DND-41 (cell line): ENCODE results near the gene COMMD10.

Experiments
- ATAC-seq: fragments of 200-7000 bp; cut with Tn5 transposase; 3 replicates; pipeline ENCODE4 v1.9.1; 2021; ENCODE audit warnings: low read depth; ENCODE audit not compliant: insufficient read depth
- DNase-seq: peaks from one replicate; pipeline ENCODE4 v3.0.0-alpha.2; 2020
- H2AFZ ChIP-seq: 2 replicates; pipeline ENCODE4 v1.6.0; 2012; ENCODE audit warnings: low read depth, low read length
- H3K27ac ChIP-seq: 2 replicates; pipeline ENCODE4 v1.5.1; 2012; ENCODE audit warnings: low read length, inconsistent platforms
- H3K27me3 ChIP-seq: fragments of 200-600 bp; sonication (generic); 2 replicates; pipeline ENCODE4 v1.6.0; 2012; ENCODE audit warnings: low read length, mild to moderate bottlenecking, inconsistent platforms; ENCODE audit not compliant: insufficient read depth, poor library complexity
- H3K36me3 ChIP-seq: 2 replicates; pipeline ENCODE4 v1.5.1; 2012; ENCODE audit warnings: low read length, inconsistent platforms; ENCODE audit not compliant: insufficient read depth
- H3K4me1 ChIP-seq: 2 replicates; pipeline ENCODE4 v1.5.1; 2012; ENCODE audit warnings: mild to moderate bottlenecking, low read length; ENCODE audit not compliant: insufficient read depth
- H3K4me2 ChIP-seq: 2 replicates; pipeline ENCODE4 v1.6.0; 2012; ENCODE audit warnings: mild to moderate bottlenecking, moderate library complexity, low read length, inconsistent platforms; ENCODE audit not compliant: insufficient read depth
- H3K4me3 ChIP-seq, 2 experiments: fragments of 200-600 bp in 1 of 2; shearing (Covaris generic) in 1 of 2; 2 replicates each; pipeline ENCODE4 v1.5.1; 2012 to 2016; ENCODE audit warnings: inconsistent platforms in 2 of 2, low read length in 2 of 2, mild to moderate bottlenecking in 2 of 2, low read depth in 1 of 2, moderate library complexity in 1 of 2
- H3K79me2 ChIP-seq: 2 replicates; pipeline ENCODE4 v1.6.0; 2012; ENCODE audit warnings: low read length, inconsistent platforms; ENCODE audit not compliant: insufficient read depth
- H3K9ac ChIP-seq: 2 replicates; pipeline ENCODE4 v1.6.0; 2012; ENCODE audit warnings: low read depth, mild to moderate bottlenecking, inconsistent platforms, low read length, moderate library complexity
- H3K9me3 ChIP-seq: 2 replicates; pipeline ENCODE4 v1.5.1; 2012; ENCODE audit warnings: low read length, moderate library complexity, mild to moderate bottlenecking, inconsistent platforms; ENCODE audit not compliant: insufficient read depth, severe bottlenecking
- H4K20me1 ChIP-seq: 2 replicates; pipeline ENCODE4 v1.6.0; 2012; ENCODE audit warnings: low read length; ENCODE audit not compliant: insufficient read depth
- EZH2 ChIP-seq: IDR thresholded peaks from 3 replicates; pipeline ENCODE4 v1.6.1; 2012; ENCODE audit warnings: borderline replicate concordance, low read depth, mild to moderate bottlenecking, moderate library complexity, low read length, inconsistent platforms; ENCODE audit not compliant: severe bottlenecking
- TF ChIP-seq, protein P1 (sequence below): IDR thresholded peaks from 2 replicates; pipeline ENCODE4 v1.5.1; 2012; ENCODE audit warnings: borderline replicate concordance, low read length, moderate library complexity, mild to moderate bottlenecking; ENCODE audit not compliant: poor library complexity, severe bottlenecking; ENCODE audit errors: extremely low read depth

The COMMD10 gene

DNA sequence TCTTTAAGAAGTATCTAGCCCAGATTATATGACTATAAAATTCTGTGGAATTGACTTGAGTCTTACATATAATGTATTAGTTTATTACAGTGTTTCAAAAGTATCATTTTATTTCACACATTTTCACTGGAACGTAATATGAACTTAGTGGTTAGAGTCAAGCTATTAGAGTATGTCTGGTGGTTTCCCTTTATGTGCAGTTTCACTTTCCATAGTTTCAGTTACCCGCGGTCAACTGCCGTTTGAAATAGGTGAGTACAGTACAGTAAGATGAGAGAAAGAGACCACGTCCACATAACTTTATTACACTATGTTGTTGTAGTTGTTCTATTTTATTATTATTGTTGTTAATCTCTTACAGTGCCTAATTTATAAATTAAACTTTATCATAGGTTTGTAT is 50.5 kb downstream of the COMMD10 start:
- Histone ChIP-seq H3K27ac (peak overlapping the region; percentile 59; the same call in 1 of the 2 replicates), H3K79me2 (no peaks in the 10 kb centered on the region), H3K27me3 (no peaks in the 10 kb centered on the region), H3K4me2 (peak overlapping the region; percentile 6; the same call in 1 of the 2 replicates), H3K4me1 (peaks cover 10% of the 10 kb centered on the region; the same call in 1 of the 2 replicates), H3K4me3 (no peak overlapping the region), H3K36me3 (no peaks in the 10 kb centered on the region), H2AFZ (no peak overlapping the region), H4K20me1 (no peaks in the 10 kb centered on the region), H3K9me3 (no peaks in the 10 kb centered on the region), H3K9ac (no peak overlapping the region)
- ATAC-seq = peak; percentile 97
- TF ChIP-seq, protein P1, sequence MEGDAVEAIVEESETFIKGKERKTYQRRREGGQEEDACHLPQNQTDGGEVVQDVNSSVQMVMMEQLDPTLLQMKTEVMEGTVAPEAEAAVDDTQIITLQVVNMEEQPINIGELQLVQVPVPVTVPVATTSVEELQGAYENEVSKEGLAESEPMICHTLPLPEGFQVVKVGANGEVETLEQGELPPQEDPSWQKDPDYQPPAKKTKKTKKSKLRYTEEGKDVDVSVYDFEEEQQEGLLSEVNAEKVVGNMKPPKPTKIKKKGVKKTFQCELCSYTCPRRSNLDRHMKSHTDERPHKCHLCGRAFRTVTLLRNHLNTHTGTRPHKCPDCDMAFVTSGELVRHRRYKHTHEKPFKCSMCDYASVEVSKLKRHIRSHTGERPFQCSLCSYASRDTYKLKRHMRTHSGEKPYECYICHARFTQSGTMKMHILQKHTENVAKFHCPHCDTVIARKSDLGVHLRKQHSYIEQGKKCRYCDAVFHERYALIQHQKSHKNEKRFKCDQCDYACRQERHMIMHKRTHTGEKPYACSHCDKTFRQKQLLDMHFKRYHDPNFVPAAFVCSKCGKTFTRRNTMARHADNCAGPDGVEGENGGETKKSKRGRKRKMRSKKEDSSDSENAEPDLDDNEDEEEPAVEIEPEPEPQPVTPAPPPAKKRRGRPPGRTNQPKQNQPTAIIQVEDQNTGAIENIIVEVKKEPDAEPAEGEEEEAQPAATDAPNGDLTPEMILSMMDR = no peak
- TF ChIP-seq EZH2 = no peak
- peak; percentile 70 for DNase-seq

DNA sequence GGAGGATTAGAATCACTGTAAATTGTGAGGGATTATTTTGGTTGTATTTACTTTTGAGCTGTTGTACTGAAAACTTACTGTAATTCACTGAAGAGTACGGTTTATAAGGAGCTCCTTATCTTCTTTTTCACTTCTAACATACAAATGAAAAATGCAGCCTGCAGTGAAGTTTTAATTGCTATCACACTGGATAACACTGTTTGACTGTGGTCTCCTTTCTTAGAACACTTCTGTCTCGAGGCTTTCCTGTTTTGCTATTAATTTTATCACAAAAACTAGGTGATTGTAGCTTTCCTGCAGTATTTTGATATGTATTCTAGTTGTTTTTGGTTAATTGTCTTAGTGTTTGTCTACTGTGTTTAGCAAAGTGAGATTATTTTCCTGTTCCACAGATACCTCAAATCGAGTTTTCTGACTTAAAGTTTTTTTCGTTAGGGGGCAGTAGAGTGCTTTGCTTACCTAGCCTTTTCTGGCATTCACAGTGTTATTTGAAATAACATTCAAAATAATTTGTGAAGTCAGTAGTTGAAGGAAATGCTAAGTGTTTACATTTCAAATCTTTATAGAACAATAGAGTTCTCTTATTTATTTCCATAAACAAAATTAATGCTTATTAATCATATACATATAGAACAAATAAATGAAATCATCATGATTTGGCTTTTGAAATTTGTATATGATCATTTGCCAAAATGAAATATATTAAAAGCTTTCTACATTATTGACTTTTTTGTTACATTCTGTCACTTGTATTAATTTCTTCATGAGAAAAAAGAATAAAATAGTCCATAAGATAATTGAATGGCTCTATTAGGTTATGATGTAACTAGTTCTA is 52.9 kb downstream of the COMMD10 start:
- DNase-seq = no peak
- Histone ChIP-seq H2AFZ (no peak overlapping the region), H3K27ac (0 out of 2 replicates have a peak overlapping the region, but pooled peaks have one; percentile 7), H3K4me3 (no peak overlapping the region), H3K9ac (no peak overlapping the region), H3K4me1 (peaks cover 10% of the 10 kb centered on the region; the same call in 1 of the 2 replicates), H3K27me3 (no peaks in the 10 kb centered on the region), H4K20me1 (no peaks in the 10 kb centered on the region), H3K9me3 (no peaks in the 10 kb centered on the region), H3K36me3 (no peaks in the 10 kb centered on the region), H3K4me2 (no peak overlapping the region), H3K79me2 (no peaks in the 10 kb centered on the region)
- ATAC-seq = peak; percentile 47
- TF ChIP-seq, protein P1 = peak; percentile 77
- TF ChIP-seq EZH2 = no peak

DNA sequence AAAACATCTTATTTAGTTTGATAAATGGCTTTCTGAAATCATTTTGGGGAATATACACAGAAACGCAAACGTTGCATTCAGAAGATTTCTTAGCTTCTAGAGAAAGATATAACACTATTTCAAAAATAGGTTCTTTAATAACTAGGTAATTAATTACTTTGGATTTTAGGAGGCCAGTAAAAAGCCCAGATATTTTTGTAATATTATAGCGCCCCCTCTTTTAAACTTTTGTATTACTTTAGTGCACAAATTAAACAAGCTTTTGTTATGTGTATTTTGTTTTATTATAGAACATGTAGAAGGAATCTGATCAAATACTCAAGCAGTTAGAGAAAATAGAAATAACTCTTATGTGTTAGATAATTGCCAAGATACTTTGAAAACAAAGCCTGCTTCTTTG is 57.7 kb downstream of the COMMD10 start:
- DNase-seq = no peak
- no peak overlapping the region for H3K27ac ChIP-seq
- peaks cover 12% of the 10 kb centered on the region for H3K4me1 ChIP-seq
- H3K79me2 ChIP-seq = no peaks in the 10 kb centered on the region
- no peak overlapping the region for H3K9ac ChIP-seq
- H3K27me3 ChIP-seq = no peaks in the 10 kb centered on the region
- no peaks in the 10 kb centered on the region for H3K36me3 ChIP-seq
- no peak for ATAC-seq
- no peak overlapping the region for H2AFZ ChIP-seq
- no peaks in the 10 kb centered on the region for H3K9me3 ChIP-seq
- H4K20me1 ChIP-seq = no peaks in the 10 kb centered on the region
- H3K4me3 ChIP-seq = no peak overlapping the region
- H3K4me2 ChIP-seq = no peak overlapping the region
- TF ChIP-seq, protein P1 = no peak
- TF ChIP-seq EZH2 = no peak
